ENCODE measurements around the gene MIX23. TPM values are rescaled to one million over a fixed set of nuclear protein-coding genes. Genes with fewer than 3 reads are reported as not detected.

Gene MIX23
- total and polyA plus RNA-seq, 12 donors, result 10.6 to 118 (median 36.9) TPM

GRCh38 chr3:122405015-122405414, 22.0 kb upstream of the MIX23 start:
- H3K27me3 ChIP-seq, result no peaks in the 10 kb centered on the region
- no peak for DNase-seq
- TF ChIP-seq POLR2A (IDR thresholded peaks at IDR 0.05) (no peak), CTCF (IDR thresholded peaks at IDR 0.05) (no peak)
- H3K36me3 ChIP-seq (replicated peaks in 1 of 2), result peaks cover 0 to 70% of the 10 kb centered on the region in 2 donors
- H3K4me3 ChIP-seq, result no peak overlapping the region
- WGBS, 4 donors, result 87 to 97% (median 94%) methylated on average over 3 of the region's 3 CpGs
- peaks cover 0 to 2% of the 10 kb centered on the region in 2 donors for H3K4me1 ChIP-seq (replicated peaks in 1 of 2)
- H3K9me3 ChIP-seq (replicated peaks in 1 of 3), result no peaks in the 10 kb centered on the region
- no peak overlapping the region for H3K27ac ChIP-seq
- intact Hi-C loops (cut with DNase I), result no loop called here

GRCh38 chr3:122403489-122403888, 20.5 kb upstream of the MIX23 start:
- no peak for TF ChIP-seq CTCF (IDR thresholded peaks at IDR 0.05)
- no peak for TF ChIP-seq POLR2A (IDR thresholded peaks at IDR 0.05)
- 83 to 88% (median 85%) methylated on average over 6 of the region's 6 CpGs for WGBS, 4 donors
- Histone ChIP-seq H3K27ac (no peak overlapping the region), H3K4me1 (replicated peaks in 1 of 2) (no peaks in the 10 kb centered on the region), H3K36me3 (replicated peaks in 1 of 2) (peaks cover 0 to 57% of the 10 kb centered on the region in 2 donors), H3K9me3 (replicated peaks in 1 of 3) (no peaks in the 10 kb centered on the region), H3K27me3 (no peaks in the 10 kb centered on the region), H3K4me3 (no peak overlapping the region)
- intact Hi-C loops (cut with DNase I), result no loop called here
- DNase-seq, result no peak

GRCh38 chr3:122398920-122399319, 15.9 kb upstream of the MIX23 start:
- intact Hi-C loops (cut with DNase I), result no loop called here

GRCh38 chr3:122397201-122397600, 14.2 kb upstream of the MIX23 start:
- no peak for DNase-seq
- intact Hi-C loops (cut with DNase I), result no loop called here
- H3K9me3 ChIP-seq (replicated peaks in 1 of 3), result no peaks in the 10 kb centered on the region
- H3K36me3 ChIP-seq (replicated peaks in 1 of 2), result no peaks in the 10 kb centered on the region
- H3K4me1 ChIP-seq (replicated peaks in 1 of 2), result peaks cover 7 to 14% of the 10 kb centered on the region in 2 donors
- H3K4me3 ChIP-seq, result no peak overlapping the region
- no peak overlapping the region for H3K27ac ChIP-seq
- no peak for TF ChIP-seq POLR2A (IDR thresholded peaks at IDR 0.05)
- no peak for TF ChIP-seq CTCF (IDR thresholded peaks at IDR 0.05)
- WGBS, 4 donors, result 91 to 96% (median 95%) methylated on average over 1 of the region's 1 CpG
- no peaks in the 10 kb centered on the region for H3K27me3 ChIP-seq

More at GRCh38 chr3:122398920-122399319, 15.9 kb upstream of the MIX23 start:
- no peaks in the 10 kb centered on the region for H3K27me3 ChIP-seq
- H3K4me3 ChIP-seq, result no peak overlapping the region
- H3K27ac ChIP-seq, result no peak overlapping the region
- DNase-seq, result no peak
- H3K4me1 ChIP-seq (replicated peaks in 1 of 2), result no peaks in the 10 kb centered on the region
- peaks cover 0 to 11% of the 10 kb centered on the region in 2 donors for H3K36me3 ChIP-seq (replicated peaks in 1 of 2)
- TF ChIP-seq POLR2A (IDR thresholded peaks at IDR 0.05), result no peak
- TF ChIP-seq CTCF (IDR thresholded peaks at IDR 0.05), result no peak
- 98 to 100% (median 99%) methylated on average over 2 of the region's 2 CpGs for WGBS, 4 donors
- no peaks in the 10 kb centered on the region for H3K9me3 ChIP-seq (replicated peaks in 1 of 3)
